Erythroblast (primary cell): ENCODE results near the gene FAM107A.

Source experiments
- GATA1 ChIP-seq: IDR thresholded peaks from 2 replicates; pipeline ENCODE4 v1.6.1; 2011; ENCODE audit warnings: low read depth, mild to moderate bottlenecking, control low read depth, low read length, moderate library complexity
- POLR2A ChIP-seq: IDR thresholded peaks from 2 replicates; pipeline ENCODE4 v1.6.1; 2011; ENCODE audit warnings: mild to moderate bottlenecking, low read length

DNA sequence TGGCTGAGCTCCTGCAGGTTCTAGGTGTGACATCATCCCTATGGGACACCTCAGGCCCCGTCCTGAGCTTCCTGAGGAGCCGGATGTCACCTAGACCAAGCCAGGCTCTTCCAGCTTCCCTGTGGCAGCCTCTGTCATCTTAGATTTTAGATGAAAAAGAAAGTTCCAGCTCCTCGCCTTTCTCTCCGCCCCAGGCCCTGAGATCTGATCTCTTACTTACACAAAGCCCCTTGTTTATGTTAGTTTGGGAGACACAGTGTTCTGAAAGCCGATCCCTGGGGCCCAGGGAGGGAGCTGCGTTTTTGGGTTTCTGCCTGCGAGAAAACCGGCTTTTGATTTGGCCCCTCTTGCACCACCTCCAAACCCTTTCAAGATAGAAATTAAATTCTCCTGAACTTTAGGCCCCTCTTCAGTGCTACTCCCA is 40.2 kb upstream of the FAM107A start:
- TF ChIP-seq GATA1 (no peak), POLR2A (no peak)
